HCT116 (cell line): ENCODE results near the gene NEDD4L. TPM values are rescaled to one million over a fixed set of nuclear protein-coding genes. Genes with fewer than 3 reads are reported as not detected.

Experiments
- ATAC-seq: fragments of 200-7000 bp; cut with Tn5 transposase; 2 replicates; pipeline ENCODE4 v1.9.1; 2020; ENCODE audit warnings: mild to moderate bottlenecking, moderate library complexity
- BruUV-seq: library from RNA; stranded (reverse); fragments of 400-500 nt; replicated peaks from 2 replicates; lab custom pipeline; 2021; lab: Mats Ljungman, UMichigan
- CTCF ChIA-PET: fragments of 300-600 bp; sonication (Branson Sonifier 250); formaldehyde crosslinking; loops from one replicate; lab custom pipeline; 2021; ENCODE audit warnings: antibody characterized with exemption; lab: Charles Lee
- POLR2A ChIA-PET: fragments of 300-600, 350-600 bp; sonication (Branson Sonifier 250); formaldehyde crosslinking; loops from one replicate; lab custom pipeline; 2021; ENCODE audit warnings: antibody characterized with exemption; lab: Charles Lee
- RAD21 ChIA-PET, 2 experiments: fragments of 300-600 bp; sonication (Branson Sonifier 250); formaldehyde crosslinking; loops; one replicate each; lab custom pipeline; 2023; ENCODE audit warnings: low total read pairs in 2 of 2; ENCODE audit not compliant: uncharacterized antibody in 2 of 2, unreplicated experiment in 2 of 2, low non-redundant PET in 1 of 2; lab: Charles Lee
- DNase-seq: peaks from one replicate; pipeline ENCODE4 v3.0.0-alpha.2; 2010; ENCODE audit warnings: low read depth, low spot score
- H2AFZ ChIP-seq: fragments of 200-600 bp; shearing (Covaris generic), sonication (generic); 2 replicates; pipeline ENCODE4 v1.6.1; 2017; ENCODE audit warnings: low read depth, mixed run types, mixed read lengths, antibody characterized with exemption, low read length; ENCODE audit not compliant: poor library complexity, severe bottlenecking
- H3K27ac ChIP-seq: 2 replicates; pipeline ENCODE4 v1.5.1; 2012; ENCODE audit warnings: low read depth, low read length
- H3K27me3 ChIP-seq: fragments of 200-600 bp; sonication (generic); 2 replicates; pipeline ENCODE4 v1.6.1; 2016; ENCODE audit warnings: mixed run types, low read length, mixed read lengths; ENCODE audit not compliant: insufficient read depth
- H3K36me3 ChIP-seq, 2 experiments: fragments of 200-500 bp in 1 of 2; fragments of 200-600 bp in 1 of 2; sonication (Bioruptor generic) in 1 of 2; sonication (generic) in 1 of 2; 2 replicates each; pipeline versions ENCODE4 v1.5.1 to v1.6.1; 2014 to 2016; ENCODE audit warnings: low read length in 2 of 2, inconsistent platforms in 1 of 2, mixed read lengths in 1 of 2, mixed run types in 1 of 2; ENCODE audit not compliant: insufficient read depth in 2 of 2, control insufficient read depth in 1 of 2
- H3K4me1 ChIP-seq, 2 experiments: fragments of 200-600 bp in 1 of 2; sonication (generic) in 1 of 2; 2 replicates each; pipeline versions ENCODE4 v1.5.1 to v1.6.1; 2012 to 2017; ENCODE audit warnings: low read length in 2 of 2, inconsistent platforms in 1 of 2, mild to moderate bottlenecking in 1 of 2, mixed read lengths in 1 of 2, mixed run types in 1 of 2, moderate library complexity in 1 of 2; ENCODE audit not compliant: insufficient read depth in 2 of 2, control insufficient read depth in 1 of 2
- H3K4me2 ChIP-seq: fragments of 200-600 bp; sonication (generic); 2 replicates; pipeline ENCODE4 v1.6.1; 2017; ENCODE audit warnings: mixed run types, low read length, mixed read lengths
- H3K4me3 ChIP-seq, 2 experiments: fragments of 200-600 bp in 1 of 2; sonication (generic) in 1 of 2; replicated peaks in 1 of 2; 2 replicates each; pipeline ENCODE4 v1.5.1; 2011 to 2016; ENCODE audit warnings: low read length in 2 of 2, control low read depth in 1 of 2, low read depth in 1 of 2, mild to moderate bottlenecking in 1 of 2, mixed read lengths in 1 of 2, mixed run types in 1 of 2
- H3K79me2 ChIP-seq: fragments of 200-600 bp; sonication (generic); 2 replicates; pipeline ENCODE4 v1.6.1; 2017; ENCODE audit warnings: mild to moderate bottlenecking, mixed run types, low read length, moderate library complexity, mixed read lengths; ENCODE audit not compliant: insufficient read depth
- H3K9ac ChIP-seq: fragments of 200-600 bp; sonication (generic); 2 replicates; pipeline ENCODE4 v1.6.1; 2016; ENCODE audit warnings: low read length, mixed read lengths
- H3K9me2 ChIP-seq: fragments of 200-600 bp; sonication (generic), shearing (Covaris generic); 2 replicates; pipeline ENCODE4 v1.6.1; 2017; ENCODE audit warnings: mixed run types, mild to moderate bottlenecking, moderate library complexity; ENCODE audit not compliant: insufficient read depth
- H3K9me3 ChIP-seq, 2 experiments: fragments of 200-500 bp in 1 of 2; fragments of 200-600 bp in 1 of 2; sonication (Bioruptor generic) in 1 of 2; sonication (generic) in 1 of 2; 2 replicates each; pipeline ENCODE4 v1.6.1; 2014 to 2017; ENCODE audit warnings: low read length in 2 of 2, mixed read lengths in 2 of 2, inconsistent platforms in 1 of 2, low read depth in 1 of 2, mild to moderate bottlenecking in 1 of 2, mixed run types in 1 of 2, moderate library complexity in 1 of 2; ENCODE audit not compliant: control insufficient read depth in 1 of 2, insufficient read depth in 1 of 2
- H4K20me1 ChIP-seq: fragments of 200-600 bp; sonication (generic), shearing (Covaris generic); 2 replicates; pipeline ENCODE4 v1.6.1; 2017; ENCODE audit warnings: mixed run types, mild to moderate bottlenecking, moderate library complexity; ENCODE audit not compliant: insufficient read depth
- CEBPB ChIP-seq: IDR thresholded peaks from 2 replicates; pipeline ENCODE4 v1.6.1; 2012; ENCODE audit warnings: low read depth
- REST ChIP-seq: IDR thresholded peaks from 2 replicates; pipeline ENCODE4 v1.6.1; 2012; ENCODE audit warnings: low read depth
- SP1 ChIP-seq: IDR thresholded peaks from 2 replicates; pipeline ENCODE4 v1.6.1; 2012; ENCODE audit warnings: low read depth
- intact Hi-C: fragments of 100-400 bp; cut with micrococcal nuclease; formaldehyde crosslinking; loops from 2 replicates; pipeline ENCODE4 v1.10.0; 2022
- total RNA-seq: library from RNA; stranded (reverse); gene quantifications from one replicate; pipeline ENCODE4 v1.2.1, GENCODE V29; 2021; ENCODE audit not compliant: unreplicated experiment

NEDD4L gene
- total RNA-seq, 1 experiment from 2014 or later = 41.5 TPM

- Histone ChIP-seq H3K27ac (no peak overlapping the region), H3K4me2 (peak overlapping the region; percentile 39), H2AFZ (no peak overlapping the region), H3K27me3 (no peaks in the 10 kb centered on the region), H3K9ac (no peak overlapping the region), H3K9me2 (no peaks in the 10 kb centered on the region), H4K20me1 (no peaks in the 10 kb centered on the region), H3K4me3 (0 out of 4 replicates have a peak overlapping the region, but pooled peaks of 1 of the 2 experiments have one; percentile 2), H3K79me2 (no peaks in the 10 kb centered on the region), H3K4me1 (peaks cover 8 to 9% of the 10 kb centered on the region in 2 experiments; a peak in 3 of 4 replicates), H3K9me3 (no peaks in the 10 kb centered on the region), H3K36me3 (no peaks in the 10 kb centered on the region)
- no TSS peak for BruUV-seq
- 0 out of 2 replicates have a peak, but pooled peaks have one; percentile 15 for TF ChIP-seq SP1
- no peak for TF ChIP-seq REST
- TF ChIP-seq CEBPB = peak; percentile 80
- POLR2A ChIA-PET = no interaction called here
- intact Hi-C loops = no loop called here
- RAD21 ChIA-PET = no interaction called here
- CTCF ChIA-PET = interaction anchor here (0.8 to 1.3 kb wide), 2 partner anchors 11 to 67 kb away, joined by 3 read pairs; no protein-coding TSS in a partner anchor
- ATAC-seq (no peak), DNase-seq (no peak)
Measured at GRCh38 chr18:58054041-58054781, 10.2 kb downstream of the NEDD4L start.
